ENCODE results near the gene BLNK. TPM values are rescaled to one million over a fixed set of nuclear protein-coding genes. Genes with fewer than 3 reads are reported as not detected.

BLNK gene
- total and polyA plus RNA-seq, 8 donors = 1.3 to 38.5 (median 21.1) TPM

GRCh38 chr10:96305019-96305418 is 33.6 kb upstream of the BLNK start:
- Histone ChIP-seq H3K27ac (no peak overlapping the region), H3K4me1 (peaks cover 0 to 11% (median 7%) of the 10 kb centered on the region in 4 donors), H3K4me3 (no peak overlapping the region), H3K9me3 (no peaks in the 10 kb centered on the region), H3K36me3 (no peaks in the 10 kb centered on the region), H3K27me3 (peaks cover 0 to 7% (median 0%) of the 10 kb centered on the region in 3 donors)
- DNase-seq = no peak
- no peak for TF ChIP-seq EP300 (IDR thresholded peaks at IDR 0.05)
- no peak for TF ChIP-seq CTCF (IDR thresholded peaks at IDR 0.05)
- TF ChIP-seq POLR2AphosphoS5 (IDR thresholded peaks at IDR 0.05) = no peak
- TF ChIP-seq POLR2A (IDR thresholded peaks at IDR 0.05) = no peak
- 89 to 98% (median 90%) methylated on average over 3 of the region's 3 CpGs for WGBS, 5 donors
- intact Hi-C loops (cut with DNase I; ENCODE audit: low total_unique reads) = no loop called here

- H3K27ac ChIP-seq = no peak within 1 kb of the TSS
- WGBS, 5 donors = 73 to 84% (median 83%) methylated on average over 6 to 8 of the region's 8 CpGs
- intact Hi-C loops (cut with DNase I; ENCODE audit: low total_unique reads) = no loop called here
- TF ChIP-seq EP300 (IDR thresholded peaks at IDR 0.05) (no peak), CTCF (IDR thresholded peaks at IDR 0.05) (no peak), POLR2AphosphoS5 (IDR thresholded peaks at IDR 0.05) (no peak), POLR2A (IDR thresholded peaks at IDR 0.05) (no peak)
- no peak within 1 kb of the TSS for H3K4me3 ChIP-seq
- H3K27me3 ChIP-seq = peaks cover 0 to 7% (median 0%) of the 10 kb centered on the region in 3 donors
- H3K36me3 ChIP-seq = no peaks in the 10 kb centered on the region
- DNase-seq = no peak
- no peaks in the 10 kb centered on the region for H3K9me3 ChIP-seq
- peaks cover 0 to 10% (median 7%) of the 10 kb centered on the region in 4 donors for H3K4me1 ChIP-seq
Measured at GRCh38 chr10:96304230-96304629, 32.9 kb upstream of the BLNK start, which contains the start of gene DNTT. DNTT (plus strand) TSS chr10:96304434; CDS start chr10:96304498, 64 bp downstream.

- Histone ChIP-seq H3K4me1 (peaks cover 0 to 14% (median 8%) of the 10 kb centered on the region in 4 donors), H3K27me3 (peaks cover 0 to 7% (median 0%) of the 10 kb centered on the region in 3 donors), H3K9me3 (no peaks in the 10 kb centered on the region), H3K4me3 (no peak overlapping the region), H3K36me3 (no peaks in the 10 kb centered on the region), H3K27ac (no peak overlapping the region)
- TF ChIP-seq CTCF (IDR thresholded peaks at IDR 0.05) (no peak), EP300 (IDR thresholded peaks at IDR 0.05) (no peak), POLR2AphosphoS5 (IDR thresholded peaks at IDR 0.05) (no peak), POLR2A (IDR thresholded peaks at IDR 0.05) (no peak)
- 25 to 41% (median 34%) methylated on average over 1 of the region's 1 CpG for WGBS, 5 donors
- intact Hi-C loops (cut with DNase I; ENCODE audit: low total_unique reads) = no loop called here
- DNase-seq = no peak
Measured at GRCh38 chr10:96301616-96302015, 30.2 kb upstream of the BLNK start.

- peaks cover 0 to 10% (median 0%) of the 10 kb centered on the region in 3 donors for H3K27me3 ChIP-seq
- H3K4me3 ChIP-seq = no peak overlapping the region
- H3K36me3 ChIP-seq = no peaks in the 10 kb centered on the region
- H3K4me1 ChIP-seq = peaks cover 0 to 14% (median 8%) of the 10 kb centered on the region in 4 donors
- no peak overlapping the region for H3K27ac ChIP-seq
- no peaks in the 10 kb centered on the region for H3K9me3 ChIP-seq
- 8 to 18% (median 13%) methylated on average over 5 of the region's 5 CpGs for WGBS, 5 donors
- TF ChIP-seq CTCF (IDR thresholded peaks at IDR 0.05) (no peak), POLR2AphosphoS5 (IDR thresholded peaks at IDR 0.05) (no peak), POLR2A (IDR thresholded peaks at IDR 0.05) (no peak), EP300 (IDR thresholded peaks at IDR 0.05) (no peak)
- intact Hi-C loops (cut with DNase I; ENCODE audit: low total_unique reads) = no loop called here
- peak in 1 of 2 donors; percentile 28 for DNase-seq
Measured at GRCh38 chr10:96299383-96299782, 28.0 kb upstream of the BLNK start.

Data from stomach (tissue), 9 donors.